NCI-H748 (cell line): ENCODE results near the gene SKI.
"Not testable (repeated sequence)": the region's sequence is repeated elsewhere in the genome, so short reads cannot be mapped to it uniquely, and the experiment has no call there.

Experiments
- DNase-seq: peaks from one replicate; lab custom pipeline; 2025; ENCODE audit not compliant: unreplicated experiment; lab: John Stamatoyannopoulos, UW

The SKI gene

GRCh38 chr1:2259668-2260402, 31.7 kb downstream of the SKI start:
- DNase-seq: no peak

DNA sequence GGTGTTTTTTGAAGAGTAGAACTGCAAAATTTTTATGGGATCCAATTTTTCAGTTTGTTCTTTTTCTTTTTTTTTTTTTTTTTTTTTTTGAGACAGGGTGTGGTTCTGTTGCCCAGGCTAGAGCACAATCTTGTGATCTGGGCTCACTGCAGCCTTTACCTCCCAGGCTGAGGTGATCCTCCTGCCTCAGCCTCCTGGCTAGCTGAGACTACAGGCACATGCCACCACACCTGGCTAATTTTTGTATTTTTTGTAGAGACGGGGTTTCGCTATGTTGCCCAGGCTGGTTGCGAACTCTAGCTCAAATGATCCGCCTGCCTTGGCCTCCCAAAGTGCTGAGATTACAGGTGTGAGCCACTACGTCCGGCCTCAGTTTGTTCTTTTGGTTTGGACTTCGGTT, 32.4 kb downstream of the SKI start:
- not testable (repeated sequence) for DNase-seq

GRCh38 chr1:2260917-2261316, 32.8 kb downstream of the SKI start:
- no peak for DNase-seq

- DNase-seq: not testable (repeated sequence)
These were observed 33.6 kb downstream of the SKI start for GRCh38 chr1:2261476-2262395.

DNA sequence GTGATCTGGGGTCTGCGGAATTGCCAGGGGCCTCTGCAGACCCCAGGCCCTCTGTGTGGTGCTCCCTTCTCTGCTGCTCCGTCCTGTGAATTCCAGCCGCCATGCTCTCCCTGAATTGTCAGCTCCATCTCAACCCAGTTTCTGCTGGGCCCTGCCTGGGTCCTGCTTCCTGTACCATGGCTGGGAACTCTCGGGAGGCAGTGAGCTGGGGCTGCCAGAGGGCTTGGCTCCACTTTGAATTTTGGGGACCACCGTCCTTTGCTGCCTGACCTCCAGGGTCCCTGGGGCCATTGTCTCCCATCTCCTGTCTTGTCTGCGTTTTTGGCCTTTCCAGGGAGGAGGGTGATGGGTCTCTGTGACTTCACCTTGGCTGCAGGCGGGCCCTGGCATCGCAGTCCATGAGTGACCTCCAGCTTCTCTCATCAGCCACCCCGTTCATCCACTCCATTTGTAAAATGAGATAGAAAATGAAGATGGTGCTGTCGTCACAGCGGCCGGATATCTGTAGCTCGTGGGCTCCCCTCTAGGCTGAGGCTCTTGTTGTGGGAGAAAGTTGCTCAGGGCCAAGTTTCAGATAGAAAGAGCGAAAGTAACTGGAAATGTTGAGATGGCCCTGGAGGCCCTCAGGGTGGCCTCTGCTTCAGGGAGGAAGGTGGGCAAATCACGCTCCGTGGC, 38.3 kb downstream of the SKI start:
- no peak for DNase-seq

- DNase-seq: no peak
These were observed 39.1 kb downstream of the SKI start for GRCh38 chr1:2267051-2267830.

GRCh38 chr1:2267862-2268261, 39.7 kb downstream of the SKI start:
- no peak for DNase-seq

DNA sequence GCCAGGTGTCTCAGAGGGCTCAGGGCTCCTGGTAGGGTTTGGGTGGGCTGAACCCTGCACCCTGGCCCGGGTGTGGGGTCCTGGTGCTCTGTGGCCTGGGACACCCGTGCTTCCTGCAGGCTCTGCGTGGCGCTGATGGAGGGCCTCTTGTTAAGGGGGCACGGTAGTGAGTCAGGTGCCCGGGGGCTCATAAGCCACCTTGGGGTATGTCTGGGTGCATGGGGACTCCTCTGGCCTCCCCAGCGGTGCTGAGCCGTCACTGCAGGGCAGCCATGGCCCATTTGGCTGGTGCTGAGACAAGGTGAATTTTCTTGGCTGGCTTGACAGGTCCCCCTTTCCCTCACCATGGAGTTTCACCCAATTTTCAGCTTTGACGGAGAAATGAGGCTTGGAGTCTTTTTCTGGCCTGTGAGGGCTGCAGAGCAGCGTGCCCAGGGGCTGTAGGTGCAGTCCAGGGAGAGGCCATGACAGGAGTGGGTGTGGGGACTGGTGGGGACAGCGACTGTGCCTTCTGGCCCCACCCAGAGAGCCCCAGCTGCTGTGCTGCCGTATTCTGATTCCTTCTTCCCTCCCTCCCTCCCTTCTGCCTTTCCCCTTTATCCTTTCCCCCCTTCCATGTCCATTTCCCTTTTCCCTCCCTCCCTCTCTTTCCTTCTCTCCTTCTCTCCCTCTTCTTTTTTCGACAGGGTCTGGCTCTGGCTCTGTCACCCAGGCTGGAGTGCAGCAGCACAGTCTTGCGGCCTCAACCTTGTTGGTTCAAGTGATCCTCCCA, 40.4 kb downstream of the SKI start:
- DNase-seq: no peak

DNA sequence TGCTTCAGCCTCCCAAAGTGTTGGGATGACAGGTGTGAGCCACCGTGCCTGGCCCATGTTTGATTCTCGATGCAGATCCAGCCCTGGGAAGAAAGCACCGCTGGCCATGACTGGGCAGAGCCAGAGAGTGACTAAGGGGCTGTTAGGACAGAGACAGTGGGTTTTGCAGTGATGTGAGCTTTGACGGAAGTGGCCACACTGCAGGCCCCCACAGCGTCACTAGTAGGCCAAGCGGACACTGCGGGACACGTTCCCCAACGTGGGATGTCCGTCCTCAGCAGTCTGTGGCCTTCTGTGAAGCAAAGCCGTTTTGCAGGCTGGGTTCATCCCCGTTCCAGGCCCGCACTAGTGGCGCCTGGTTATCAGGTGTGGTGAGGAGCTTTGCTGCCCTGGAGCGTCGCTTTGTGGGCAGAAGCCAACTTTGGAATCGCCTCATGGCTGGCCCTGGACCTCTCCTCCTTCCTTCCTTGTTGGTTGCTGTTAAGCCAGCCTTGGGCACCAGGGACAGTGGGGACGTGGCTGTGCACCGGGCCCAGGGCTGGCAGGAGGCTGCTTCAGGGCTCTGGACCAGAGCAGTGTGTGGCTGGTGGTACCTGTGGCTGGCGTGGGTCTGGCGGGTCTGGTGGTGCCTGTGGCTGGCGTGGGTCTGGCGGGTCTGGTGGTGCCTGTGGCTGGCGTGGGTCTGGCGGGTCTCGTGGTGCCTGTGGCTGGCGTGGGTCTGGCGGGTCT, 41.2 kb downstream of the SKI start:
- DNase-seq: no peak

DNA sequence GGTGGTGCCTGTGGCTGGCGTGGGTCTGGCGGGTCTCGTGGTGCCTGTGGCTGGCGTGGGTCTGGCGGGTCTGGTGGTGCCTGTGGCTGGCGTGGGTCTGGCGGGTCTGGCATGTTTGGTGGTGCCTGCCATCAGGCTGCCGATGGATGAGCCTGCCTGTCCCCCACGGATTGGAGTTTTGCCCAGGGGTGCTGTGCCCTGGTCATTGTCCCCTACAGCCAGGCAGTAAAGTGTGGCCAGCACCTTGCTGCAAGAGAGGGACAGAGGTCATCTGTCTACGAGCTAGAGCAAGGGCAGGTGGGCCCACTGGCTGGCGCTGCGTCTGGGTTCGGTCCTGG, 41.8 kb downstream of the SKI start:
- no peak for DNase-seq

GRCh38 chr1:2270260-2271100, 42.4 kb downstream of the SKI start:
- DNase-seq: no peak

- no peak for DNase-seq
These were observed 43.1 kb downstream of the SKI start for GRCh38 chr1:2271211-2271721.

GRCh38 chr1:2271841-2272655, 43.9 kb downstream of the SKI start:
- DNase-seq: no peak

DNA sequence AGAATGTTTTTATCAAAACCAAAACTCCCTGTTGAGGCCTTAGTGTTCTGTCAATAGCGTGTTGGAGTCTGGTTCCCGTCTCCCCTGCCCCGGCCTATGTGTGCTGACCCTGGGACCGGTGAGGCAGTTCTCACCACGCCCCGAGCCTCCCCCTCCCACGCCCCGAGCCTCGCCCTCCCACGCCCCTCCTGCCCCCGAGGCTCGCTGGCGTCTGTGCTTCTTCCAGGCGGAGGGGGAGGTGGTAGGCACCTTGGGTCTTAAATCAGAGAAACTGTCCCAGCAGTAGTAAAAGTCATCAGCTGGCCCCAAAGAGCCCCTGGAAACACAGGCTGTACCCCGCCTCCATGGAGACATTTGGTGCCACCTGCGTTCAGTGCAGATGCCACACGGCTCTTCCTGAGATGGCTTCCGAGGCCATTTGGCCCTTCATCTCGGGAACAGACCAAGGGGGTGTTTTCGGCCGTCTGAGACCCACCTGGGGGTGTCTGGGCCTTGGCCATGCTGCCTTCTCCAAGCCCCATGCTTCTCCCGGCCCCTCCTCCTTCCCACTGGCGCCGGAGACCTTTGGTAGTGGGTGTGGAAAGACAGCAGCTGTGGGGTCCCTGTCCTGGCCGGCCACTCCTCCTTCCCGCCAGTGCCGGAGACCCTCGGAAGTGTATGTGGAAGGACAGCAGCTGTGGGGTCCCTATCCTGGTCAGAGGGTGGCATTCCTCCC, 44.7 kb downstream of the SKI start:
- DNase-seq: no peak

- DNase-seq: no peak
These were observed 45.4 kb downstream of the SKI start for GRCh38 chr1:2273401-2274090.

GRCh38 chr1:2274231-2274928, 46.3 kb downstream of the SKI start:
- no peak for DNase-seq
